ENCODE results near the gene DNAJC15.

The DNAJC15 gene

GRCh38 chr13:43153436-43154090 lies 130.2 kb downstream of the DNAJC15 start:
- H3K27ac ChIP-seq (replicated peaks; ENCODE audit: low read length) = no peak overlapping the region
- H3K23ac ChIP-seq (ENCODE audit: low read depth, low read length, poor library complexity) = no peak overlapping the region
- no peak overlapping the region for H2BK120ac ChIP-seq (ENCODE audit: low read depth, low read length)
- H2AFZ ChIP-seq (ENCODE audit: low read length) = no peak overlapping the region
- H2AK5ac ChIP-seq (ENCODE audit: low read depth, low read length) = no peak overlapping the region
- H2BK15ac ChIP-seq (ENCODE audit: low read length) = no peak overlapping the region
- H3K4me2 ChIP-seq (ENCODE audit: insufficient read depth, low read length, poor library complexity, severe bottlenecking) = no peak overlapping the region
- no peaks in the 10 kb centered on the region for H3K79me1 ChIP-seq (ENCODE audit: low read depth, low read length)
- H3K27me3 ChIP-seq (ENCODE audit: control insufficient read depth in 3 of 3, insufficient read depth in 3 of 3, low read depth in 1 of 3, low read length in 3 of 3) = peaks cover 0 to 8% (median 0%) of the 10 kb centered on the region in 3 experiments
- no CpG with 5 or more reads among the region's 14 CpGs for WGBS, 2 donors (ENCODE audit: extremely low coverage in 2 of 2, insufficient read length in 2 of 2, insufficient replicate concordance in 1 of 2)
- H3K4me3 ChIP-seq (ENCODE audit: low read length in 2 of 2) = no peak overlapping the region
- H3K36me3 ChIP-seq (replicated peaks in 1 of 2; ENCODE audit: control insufficient read depth in 2 of 2, insufficient read depth in 2 of 2, low read length in 2 of 2) = no peaks in the 10 kb centered on the region
- no peak overlapping the region for H4K8ac ChIP-seq (ENCODE audit: low read depth, low read length)
- H3K9ac ChIP-seq (ENCODE audit: low read depth, low read length, poor library complexity) = no peak overlapping the region
- H4K91ac ChIP-seq (ENCODE audit: low read depth, low read length, poor library complexity) = no peak overlapping the region
- H3K18ac ChIP-seq (ENCODE audit: low read length) = no peak overlapping the region
- H3K4me1 ChIP-seq (ENCODE audit: control insufficient read depth in 2 of 2, insufficient read depth in 1 of 2, low read depth in 1 of 2, low read length in 2 of 2) = peaks cover 0 to 1% of the 10 kb centered on the region in 2 donors
- no peaks in the 10 kb centered on the region for H3K9me3 ChIP-seq (replicated peaks in 1 of 2; ENCODE audit: control insufficient read depth in 2 of 2, insufficient read depth in 1 of 2, low read depth in 1 of 2, low read length in 2 of 2)
- H2BK12ac ChIP-seq (ENCODE audit: low read length) = no peak overlapping the region
- H3K14ac ChIP-seq (ENCODE audit: low read length) = no peak overlapping the region
- DNase-seq (ENCODE audit: low spot score) = no peak
- no peak overlapping the region for H2BK5ac ChIP-seq (ENCODE audit: low read length)
- H3K4ac ChIP-seq (ENCODE audit: low read length) = no peak overlapping the region

- no CpG with 5 or more reads among the region's 5 CpGs for WGBS, 2 donors (ENCODE audit: extremely low coverage in 2 of 2, insufficient read length in 2 of 2, insufficient replicate concordance in 1 of 2)
- peaks cover 0 to 5% (median 0%) of the 10 kb centered on the region in 3 experiments for H3K27me3 ChIP-seq (ENCODE audit: control insufficient read depth in 3 of 3, insufficient read depth in 3 of 3, low read depth in 1 of 3, low read length in 3 of 3)
These were observed 130.8 kb downstream of the DNAJC15 start for GRCh38 chr13:43154156-43154651.

GRCh38 chr13:43154839-43155238 lies 131.5 kb downstream of the DNAJC15 start:
- no peak overlapping the region for H3K4ac ChIP-seq (ENCODE audit: low read length)
- no peak overlapping the region for H3K4me2 ChIP-seq (ENCODE audit: insufficient read depth, low read length, poor library complexity, severe bottlenecking)
- H2AK5ac ChIP-seq (ENCODE audit: low read depth, low read length) = no peak overlapping the region
- H4K8ac ChIP-seq (ENCODE audit: low read depth, low read length) = no peak overlapping the region
- no peak overlapping the region for H3K18ac ChIP-seq (ENCODE audit: low read length)
- no peak overlapping the region for H2BK5ac ChIP-seq (ENCODE audit: low read length)
- DNase-seq (ENCODE audit: low spot score) = no peak
- H3K27me3 ChIP-seq (ENCODE audit: control insufficient read depth in 3 of 3, insufficient read depth in 3 of 3, low read depth in 1 of 3, low read length in 3 of 3) = peaks cover 0 to 5% (median 0%) of the 10 kb centered on the region in 3 experiments
- no peak overlapping the region for H2AFZ ChIP-seq (ENCODE audit: low read length)
- H3K36me3 ChIP-seq (replicated peaks in 1 of 2; ENCODE audit: control insufficient read depth in 2 of 2, insufficient read depth in 2 of 2, low read length in 2 of 2) = no peaks in the 10 kb centered on the region
- no peak overlapping the region for H3K23ac ChIP-seq (ENCODE audit: low read depth, low read length, poor library complexity)
- H3K14ac ChIP-seq (ENCODE audit: low read length) = no peak overlapping the region
- no CpG with 5 or more reads among the region's 3 CpGs for WGBS, 2 donors (ENCODE audit: extremely low coverage in 2 of 2, insufficient read length in 2 of 2, insufficient replicate concordance in 1 of 2)
- H3K27ac ChIP-seq (replicated peaks; ENCODE audit: low read length) = no peak overlapping the region
- no peaks in the 10 kb centered on the region for H3K9me3 ChIP-seq (replicated peaks in 1 of 2; ENCODE audit: control insufficient read depth in 2 of 2, insufficient read depth in 1 of 2, low read depth in 1 of 2, low read length in 2 of 2)
- H3K9ac ChIP-seq (ENCODE audit: low read depth, low read length, poor library complexity) = no peak overlapping the region
- no peak overlapping the region for H3K4me3 ChIP-seq (ENCODE audit: low read length in 2 of 2)
- H2BK120ac ChIP-seq (ENCODE audit: low read depth, low read length) = no peak overlapping the region
- H2BK15ac ChIP-seq (ENCODE audit: low read length) = no peak overlapping the region
- H4K91ac ChIP-seq (ENCODE audit: low read depth, low read length, poor library complexity) = no peak overlapping the region
- no peaks in the 10 kb centered on the region for H3K79me1 ChIP-seq (ENCODE audit: low read depth, low read length)
- no peak overlapping the region for H2BK12ac ChIP-seq (ENCODE audit: low read length)
- peaks cover 0 to 1% of the 10 kb centered on the region in 2 donors for H3K4me1 ChIP-seq (ENCODE audit: control insufficient read depth in 2 of 2, insufficient read depth in 1 of 2, low read depth in 1 of 2, low read length in 2 of 2)

More at GRCh38 chr13:43154156-43154651, 130.8 kb downstream of the DNAJC15 start:
- Histone ChIP-seq H3K14ac (ENCODE audit: low read length) (no peak overlapping the region), H2AK5ac (ENCODE audit: low read depth, low read length) (no peak overlapping the region), H2BK120ac (ENCODE audit: low read depth, low read length) (no peak overlapping the region), H3K23ac (ENCODE audit: low read depth, low read length, poor library complexity) (no peak overlapping the region), H3K4me2 (ENCODE audit: insufficient read depth, low read length, poor library complexity, severe bottlenecking) (no peak overlapping the region), H3K27ac (replicated peaks; ENCODE audit: low read length) (no peak overlapping the region), H2BK15ac (ENCODE audit: low read length) (no peak overlapping the region), H3K18ac (ENCODE audit: low read length) (no peak overlapping the region), H2BK12ac (ENCODE audit: low read length) (no peak overlapping the region), H3K79me1 (ENCODE audit: low read depth, low read length) (no peaks in the 10 kb centered on the region), H3K9ac (ENCODE audit: low read depth, low read length, poor library complexity) (no peak overlapping the region), H3K9me3 (replicated peaks in 1 of 2; ENCODE audit: control insufficient read depth in 2 of 2, insufficient read depth in 1 of 2, low read depth in 1 of 2, low read length in 2 of 2) (no peaks in the 10 kb centered on the region), H2AFZ (ENCODE audit: low read length) (no peak overlapping the region), H3K4me1 (ENCODE audit: control insufficient read depth in 2 of 2, insufficient read depth in 1 of 2, low read depth in 1 of 2, low read length in 2 of 2) (peaks cover 0 to 1% of the 10 kb centered on the region in 2 donors), H4K91ac (ENCODE audit: low read depth, low read length, poor library complexity) (no peak overlapping the region), H3K36me3 (replicated peaks in 1 of 2; ENCODE audit: control insufficient read depth in 2 of 2, insufficient read depth in 2 of 2, low read length in 2 of 2) (no peaks in the 10 kb centered on the region), H2BK5ac (ENCODE audit: low read length) (no peak overlapping the region), H3K4ac (ENCODE audit: low read length) (no peak overlapping the region), H4K8ac (ENCODE audit: low read depth, low read length) (no peak overlapping the region), H3K4me3 (ENCODE audit: low read length in 2 of 2) (no peak overlapping the region)
- no peak for DNase-seq (ENCODE audit: low spot score)

GRCh38 chr13:43156916-43157315 lies 133.5 kb downstream of the DNAJC15 start:
- Histone ChIP-seq H3K27ac (replicated peaks; ENCODE audit: low read length) (no peak overlapping the region), H4K91ac (ENCODE audit: low read depth, low read length, poor library complexity) (no peak overlapping the region), H3K4me3 (ENCODE audit: low read length in 2 of 2) (no peak overlapping the region), H2BK12ac (ENCODE audit: low read length) (no peak overlapping the region), H3K18ac (ENCODE audit: low read length) (no peak overlapping the region), H3K79me1 (ENCODE audit: low read depth, low read length) (no peaks in the 10 kb centered on the region), H3K9me3 (replicated peaks in 1 of 2; ENCODE audit: control insufficient read depth in 2 of 2, insufficient read depth in 1 of 2, low read depth in 1 of 2, low read length in 2 of 2) (no peaks in the 10 kb centered on the region), H3K36me3 (replicated peaks in 1 of 2; ENCODE audit: control insufficient read depth in 2 of 2, insufficient read depth in 2 of 2, low read length in 2 of 2) (no peaks in the 10 kb centered on the region), H2BK5ac (ENCODE audit: low read length) (no peak overlapping the region), H2AFZ (ENCODE audit: low read length) (no peak overlapping the region), H2BK120ac (ENCODE audit: low read depth, low read length) (no peak overlapping the region), H3K14ac (ENCODE audit: low read length) (no peak overlapping the region), H3K23ac (ENCODE audit: low read depth, low read length, poor library complexity) (no peak overlapping the region), H3K4me2 (ENCODE audit: insufficient read depth, low read length, poor library complexity, severe bottlenecking) (no peak overlapping the region), H2BK15ac (ENCODE audit: low read length) (no peak overlapping the region), H3K4ac (ENCODE audit: low read length) (no peak overlapping the region), H3K27me3 (ENCODE audit: control insufficient read depth in 3 of 3, insufficient read depth in 3 of 3, low read depth in 1 of 3, low read length in 3 of 3) (peaks cover 0 to 3% (median 0%) of the 10 kb centered on the region in 3 experiments), H3K9ac (ENCODE audit: low read depth, low read length, poor library complexity) (no peak overlapping the region), H3K4me1 (ENCODE audit: control insufficient read depth in 2 of 2, insufficient read depth in 1 of 2, low read depth in 1 of 2, low read length in 2 of 2) (no peaks in the 10 kb centered on the region), H2AK5ac (ENCODE audit: low read depth, low read length) (no peak overlapping the region), H4K8ac (ENCODE audit: low read depth, low read length) (no peak overlapping the region)
- DNase-seq (ENCODE audit: low spot score) = no peak
- no CpG with 5 or more reads among the region's 2 CpGs for WGBS, 2 donors (ENCODE audit: extremely low coverage in 2 of 2, insufficient read length in 2 of 2, insufficient replicate concordance in 1 of 2)

Data from neuronal stem cell (in vitro differentiated cells).